Osteocyte (in vitro differentiated cells): ENCODE data around the gene MAP9. TPM values are rescaled to one million over a fixed set of nuclear protein-coding genes. Genes with fewer than 3 reads are reported as not detected.
"Not testable (repeated sequence)": the region's sequence is repeated elsewhere in the genome, so short reads cannot be mapped to it uniquely, and the experiment has no call there.

Experiments
- DNase-seq: peaks from one replicate; pipeline ENCODE4 v3.0.0; 2021; ENCODE audit warnings: mixed read lengths; ENCODE audit not compliant: unreplicated experiment; ENCODE audit errors: extremely low spot score
- H3K27ac Mint-ChIP-seq: one replicate; pipeline ENCODE4 v1.8.0; 2021; ENCODE audit warnings: mild to moderate bottlenecking, mixed read lengths; ENCODE audit not compliant: unreplicated experiment
- H3K27me3 Mint-ChIP-seq: one replicate; pipeline ENCODE4 v1.8.0; 2021; ENCODE audit warnings: mixed read lengths; ENCODE audit not compliant: unreplicated experiment
- H3K36me3 Mint-ChIP-seq: one replicate; pipeline ENCODE4 v1.8.0; 2021; ENCODE audit warnings: mixed read lengths; ENCODE audit not compliant: unreplicated experiment
- H3K4me1 Mint-ChIP-seq: one replicate; pipeline ENCODE4 v1.8.0; 2021; ENCODE audit warnings: mixed read lengths; ENCODE audit not compliant: unreplicated experiment
- H3K4me3 Mint-ChIP-seq: one replicate; pipeline ENCODE4 v1.8.0; 2021; ENCODE audit warnings: mild to moderate bottlenecking, moderate library complexity, mixed read lengths; ENCODE audit not compliant: unreplicated experiment
- H3K9me3 Mint-ChIP-seq: one replicate; pipeline ENCODE4 v1.8.0; 2021; ENCODE audit warnings: mixed read lengths; ENCODE audit not compliant: unreplicated experiment
- long read RNA-seq: library from polyadenylated mRNA; unstranded; transcript quantifications from one replicate; pipeline ENCODE4 v2.0.0, GENCODE V29; 2021
- total RNA-seq: library from RNA; stranded (reverse); gene quantifications from 2 replicates; pipeline ENCODE4 v1.2.1, GENCODE V29; 2021
- TF ChIP-seq, protein P1 (sequence below): fragments of 200-600 bp; sonication (generic); IDR thresholded peaks from 2 replicates; pipeline ENCODE4 v1.5.0; 2021; ENCODE audit warnings: antibody characterized with exemption, mild to moderate bottlenecking, moderate library complexity

MAP9 gene
- 15.8 and 17.9 TPM in 2 replicates for total RNA-seq
- long read RNA-seq, transcript MAP9-204 (11 exons, 1,644 nt) = major isoform, 5 of 76 reads
- long read RNA-seq, partial matches to known transcripts = 50 of 76 reads
- long read RNA-seq, other reads (novel, unspliced or antisense) = 21 of 76 reads

DNA sequence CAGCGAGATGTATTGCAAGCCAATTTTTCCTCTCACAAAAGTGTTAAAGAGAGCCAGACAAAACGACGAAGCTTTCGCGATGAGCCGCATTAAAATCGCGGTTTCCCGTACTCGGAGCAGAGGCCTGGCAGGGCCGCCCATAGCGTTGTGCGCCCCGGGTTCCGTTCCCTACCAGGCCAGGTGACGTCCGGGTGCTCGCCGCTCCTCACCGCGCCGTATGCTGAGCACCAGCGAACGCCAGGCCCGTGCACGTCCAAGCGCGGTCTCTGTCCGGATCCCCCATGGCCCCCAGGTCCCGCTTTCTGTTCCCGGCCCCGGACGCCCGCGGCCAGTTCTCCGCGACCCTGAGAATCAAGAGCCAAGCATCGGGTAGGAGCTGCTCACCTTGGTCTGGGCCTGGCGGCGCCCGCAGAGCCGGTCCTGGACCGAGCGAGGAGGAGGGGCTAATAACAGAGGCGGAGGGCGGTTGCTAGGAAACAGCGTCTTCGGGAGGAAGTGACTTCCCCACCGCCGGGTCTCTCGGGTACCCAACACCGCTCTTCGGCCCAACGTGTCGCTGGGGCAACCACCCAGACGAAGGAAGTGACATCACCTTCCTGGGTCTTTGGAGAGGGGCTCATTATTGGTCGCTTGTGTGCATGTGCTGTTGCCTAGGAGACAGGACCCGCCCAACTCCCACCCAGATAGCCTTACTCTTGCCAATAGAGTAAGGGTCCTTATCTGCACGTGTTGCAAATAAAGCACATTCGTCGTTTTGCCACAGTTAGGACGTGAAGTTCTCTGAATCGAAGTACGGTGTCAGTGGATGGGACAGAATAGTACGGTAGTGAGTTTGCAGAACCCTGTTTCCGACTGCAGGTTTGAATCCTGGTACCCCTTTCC lies at the start of gene MAP9:
Gene MAP9, minus strand, starts transcription at position 579 of the 882 bp plus-strand sequence. CDS start 1,115 bp downstream, outside the sequence.
- Mint-ChIP-seq H3K36me3 (peaks cover 2% of the 10 kb centered on the region), H3K4me3 (peak within 1 kb of the TSS; percentile 88), H3K27me3 (peaks cover 12% of the 10 kb centered on the region), H3K4me1 (peaks cover 11% of the 10 kb centered on the region), H3K27ac (peak within 1 kb of the TSS; percentile 85), H3K9me3 (no peaks in the 10 kb centered on the region)
- DNase-seq = peak; percentile 97
- TF ChIP-seq, protein P1, sequence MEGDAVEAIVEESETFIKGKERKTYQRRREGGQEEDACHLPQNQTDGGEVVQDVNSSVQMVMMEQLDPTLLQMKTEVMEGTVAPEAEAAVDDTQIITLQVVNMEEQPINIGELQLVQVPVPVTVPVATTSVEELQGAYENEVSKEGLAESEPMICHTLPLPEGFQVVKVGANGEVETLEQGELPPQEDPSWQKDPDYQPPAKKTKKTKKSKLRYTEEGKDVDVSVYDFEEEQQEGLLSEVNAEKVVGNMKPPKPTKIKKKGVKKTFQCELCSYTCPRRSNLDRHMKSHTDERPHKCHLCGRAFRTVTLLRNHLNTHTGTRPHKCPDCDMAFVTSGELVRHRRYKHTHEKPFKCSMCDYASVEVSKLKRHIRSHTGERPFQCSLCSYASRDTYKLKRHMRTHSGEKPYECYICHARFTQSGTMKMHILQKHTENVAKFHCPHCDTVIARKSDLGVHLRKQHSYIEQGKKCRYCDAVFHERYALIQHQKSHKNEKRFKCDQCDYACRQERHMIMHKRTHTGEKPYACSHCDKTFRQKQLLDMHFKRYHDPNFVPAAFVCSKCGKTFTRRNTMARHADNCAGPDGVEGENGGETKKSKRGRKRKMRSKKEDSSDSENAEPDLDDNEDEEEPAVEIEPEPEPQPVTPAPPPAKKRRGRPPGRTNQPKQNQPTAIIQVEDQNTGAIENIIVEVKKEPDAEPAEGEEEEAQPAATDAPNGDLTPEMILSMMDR = no peak

DNA sequence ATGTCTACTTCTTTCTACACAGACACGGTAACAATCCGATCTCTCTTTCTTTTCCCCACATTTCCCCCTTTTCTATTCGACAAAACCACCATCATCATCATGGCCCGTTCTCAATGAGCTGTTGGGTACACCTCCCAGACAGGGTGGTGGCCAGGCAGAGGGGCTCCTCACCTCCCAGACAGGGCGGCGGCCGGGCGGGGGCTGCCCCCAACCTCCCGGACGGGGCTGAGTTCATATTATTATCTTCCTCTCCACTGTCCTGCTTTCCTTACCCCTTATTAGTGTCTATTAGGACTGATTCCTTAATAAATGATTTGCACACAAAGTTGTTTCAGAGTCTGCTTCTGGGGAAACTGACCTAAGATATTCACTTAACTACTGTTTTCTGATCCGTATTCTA lies 48.0 kb upstream of the MAP9 start:
- H3K27ac Mint-ChIP-seq, H3K4me1 Mint-ChIP-seq, H3K9me3 Mint-ChIP-seq, H3K4me3 Mint-ChIP-seq, DNase-seq, H3K36me3 Mint-ChIP-seq: not testable (repeated sequence)
- H3K27me3 Mint-ChIP-seq = peaks cover 12% of the 10 kb centered on the region

DNA sequence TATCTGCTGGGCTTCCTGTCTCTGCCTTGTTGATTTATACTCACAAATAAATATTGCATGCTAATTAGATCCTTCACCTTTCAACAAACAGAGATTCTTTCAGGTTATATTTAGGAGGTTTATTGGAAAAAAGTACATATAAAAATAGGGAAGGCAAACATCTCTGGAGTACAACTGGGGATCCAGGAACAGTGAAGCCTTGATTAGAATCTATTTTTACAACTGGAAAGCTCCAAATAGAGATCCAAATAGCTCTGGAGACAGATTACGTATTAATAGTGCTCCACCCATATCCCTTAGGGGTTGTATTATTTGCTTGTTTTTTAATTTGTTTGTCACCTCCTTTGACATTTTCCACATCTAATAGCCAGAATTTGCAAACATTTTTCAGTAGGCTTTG lies 46.9 kb upstream of the MAP9 start:
- Mint-ChIP-seq H3K9me3 (no peaks in the 10 kb centered on the region), H3K27me3 (peaks cover 5% of the 10 kb centered on the region)

DNA sequence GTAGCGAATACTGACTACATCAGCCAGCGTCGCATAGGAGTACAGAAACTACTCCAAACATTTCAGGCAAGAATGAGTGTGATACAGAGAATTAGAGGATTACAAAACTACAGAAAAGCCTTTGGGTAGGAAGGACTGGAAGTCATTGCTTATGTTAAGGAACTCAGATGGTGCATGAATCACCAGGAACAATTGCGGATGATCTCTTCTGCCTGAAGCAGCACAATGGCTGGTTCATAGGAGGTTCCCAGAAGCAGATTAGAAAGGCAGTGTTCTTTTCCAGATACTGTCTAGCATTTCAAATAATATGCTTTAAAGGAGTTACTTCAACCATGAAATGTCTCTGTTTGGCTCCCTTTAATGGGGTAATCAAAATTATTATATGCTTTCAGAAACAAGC lies 42.5 kb upstream of the MAP9 start:
- H3K9me3 Mint-ChIP-seq = no peaks in the 10 kb centered on the region
- DNase-seq = no peak
- H3K4me3 Mint-ChIP-seq = no peak overlapping the region
- no peaks in the 10 kb centered on the region for H3K4me1 Mint-ChIP-seq
- TF ChIP-seq, protein P1 = no peak
- no peak overlapping the region for H3K27ac Mint-ChIP-seq
- H3K36me3 Mint-ChIP-seq = no peaks in the 10 kb centered on the region
- H3K27me3 Mint-ChIP-seq = peaks cover 6% of the 10 kb centered on the region

More for the DNA sequence above, 46.9 kb upstream of the MAP9 start:
- H3K36me3 Mint-ChIP-seq = no peaks in the 10 kb centered on the region
- no peak for DNase-seq
- H3K4me3 Mint-ChIP-seq = no peak overlapping the region
- TF ChIP-seq, protein P1 = no peak
- H3K4me1 Mint-ChIP-seq = peaks cover 2% of the 10 kb centered on the region
- no peak overlapping the region for H3K27ac Mint-ChIP-seq

DNA sequence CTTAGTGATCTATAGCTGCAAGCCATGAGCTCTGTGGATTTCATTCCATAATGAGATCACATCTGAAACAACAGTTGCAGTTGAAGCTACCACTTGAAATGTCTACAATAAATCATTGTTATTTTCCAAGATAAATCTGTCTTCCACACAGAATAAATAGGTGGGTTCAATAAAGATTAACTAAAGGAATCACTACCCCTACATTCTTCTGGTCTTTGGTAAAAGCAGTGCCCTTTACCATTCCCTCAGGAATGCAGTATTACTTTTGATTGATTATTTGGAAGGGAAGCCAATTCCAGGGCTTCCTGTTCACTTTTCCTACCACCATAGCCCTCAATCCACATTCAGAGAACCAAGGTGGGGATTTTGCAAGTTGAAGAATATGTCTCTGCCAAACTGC lies 38.9 kb upstream of the MAP9 start:
- no peaks in the 10 kb centered on the region for H3K9me3 Mint-ChIP-seq
- TF ChIP-seq, protein P1 = no peak
- DNase-seq = no peak
- H3K4me1 Mint-ChIP-seq = no peaks in the 10 kb centered on the region
- H3K4me3 Mint-ChIP-seq = no peak overlapping the region
- no peaks in the 10 kb centered on the region for H3K36me3 Mint-ChIP-seq
- H3K27ac Mint-ChIP-seq = no peak overlapping the region
- H3K27me3 Mint-ChIP-seq = peaks cover 23% of the 10 kb centered on the region
